T-helper 1 cell treated with Interleukin-12 subunit alpha and Interleukin-12 subunit beta and Interleukin-4 antibody, amounts not matched to agents 30 μg/mL and 1 μg/mL, for 36 hours (primary cell): ENCODE results near the gene TSC22D2.

ENCODE experiments used
- H3K27ac Mint-ChIP-seq: one replicate; pipeline ENCODE4 v1.8.0; 2021; ENCODE audit warnings: mild to moderate bottlenecking, mixed read lengths
- H3K27me3 Mint-ChIP-seq: one replicate; pipeline ENCODE4 v1.8.0; 2021; ENCODE audit warnings: low read depth, mixed read lengths
- H3K36me3 Mint-ChIP-seq: one replicate; pipeline ENCODE4 v1.8.0; 2021; ENCODE audit warnings: low read depth, mixed read lengths
- H3K4me1 Mint-ChIP-seq: one replicate; pipeline ENCODE4 v1.8.0; 2021; ENCODE audit warnings: low read depth, mixed read lengths
- H3K4me3 Mint-ChIP-seq: one replicate; pipeline ENCODE4 v1.8.0; 2021; ENCODE audit warnings: mild to moderate bottlenecking, moderate library complexity, mixed read lengths
- H3K9me3 Mint-ChIP-seq: one replicate; pipeline ENCODE4 v1.8.0; 2021; ENCODE audit warnings: mixed read lengths

Gene TSC22D2

GRCh38 chr3:150439657-150440056 lies 31.6 kb downstream of the TSC22D2 start:
- Mint-ChIP-seq H3K27me3 (no peaks in the 10 kb centered on the region), H3K36me3 (peaks cover 8% of the 10 kb centered on the region), H3K4me3 (no peak overlapping the region), H3K4me1 (no peaks in the 10 kb centered on the region), H3K27ac (no peak overlapping the region), H3K9me3 (no peaks in the 10 kb centered on the region)

DNA sequence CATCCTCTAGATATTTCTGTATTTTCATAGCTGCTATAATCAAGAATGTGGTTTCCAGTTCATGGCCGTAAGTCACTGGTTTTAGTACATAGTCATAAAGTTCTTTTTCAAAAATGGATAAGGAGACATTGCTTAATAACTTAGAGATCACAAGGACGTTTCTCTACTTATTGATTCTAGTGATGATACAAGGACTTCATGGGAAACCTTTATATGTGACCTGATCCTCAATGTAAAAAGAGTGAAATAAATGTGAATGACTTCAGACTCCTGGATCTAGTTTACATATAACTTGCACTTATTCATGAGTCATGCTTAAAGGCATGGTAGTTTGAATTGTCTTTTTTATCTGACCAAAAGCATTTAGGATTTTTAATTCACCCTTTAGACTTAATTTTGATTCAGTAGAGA lies 35.2 kb downstream of the TSC22D2 start:
- no peaks in the 10 kb centered on the region for H3K4me1 Mint-ChIP-seq
- no peaks in the 10 kb centered on the region for H3K27me3 Mint-ChIP-seq
- no peak overlapping the region for H3K4me3 Mint-ChIP-seq
- H3K36me3 Mint-ChIP-seq = peaks cover 8% of the 10 kb centered on the region
- no peak overlapping the region for H3K27ac Mint-ChIP-seq
- no peaks in the 10 kb centered on the region for H3K9me3 Mint-ChIP-seq

DNA sequence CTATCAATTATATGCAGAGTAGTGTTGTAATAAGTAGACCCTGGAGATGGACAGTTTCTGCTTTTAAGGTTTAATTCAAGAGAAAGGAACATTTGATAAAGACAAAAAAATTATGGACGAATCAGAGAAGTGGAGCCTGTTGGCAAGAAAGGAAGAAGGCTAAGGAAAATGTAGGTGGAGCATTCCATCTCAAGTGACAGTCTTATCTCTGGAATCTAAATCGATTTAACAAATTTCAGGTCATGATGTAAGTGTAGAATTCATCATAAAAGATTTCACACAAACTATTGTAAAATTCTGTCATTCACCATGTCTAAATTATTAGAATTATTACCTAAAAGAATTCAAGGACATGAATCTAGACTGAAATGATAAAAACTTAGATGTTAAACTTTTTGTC lies 36.3 kb downstream of the TSC22D2 start:
- H3K4me1 Mint-ChIP-seq = peaks cover 2% of the 10 kb centered on the region
- no peak overlapping the region for H3K4me3 Mint-ChIP-seq
- peaks cover 8% of the 10 kb centered on the region for H3K36me3 Mint-ChIP-seq
- no peak overlapping the region for H3K27ac Mint-ChIP-seq
- H3K9me3 Mint-ChIP-seq = no peaks in the 10 kb centered on the region
- H3K27me3 Mint-ChIP-seq = no peaks in the 10 kb centered on the region

- H3K36me3 Mint-ChIP-seq = peaks cover 8% of the 10 kb centered on the region
Observed at GRCh38 chr3:150446470-150446977, 38.4 kb downstream of the TSC22D2 start.

DNA sequence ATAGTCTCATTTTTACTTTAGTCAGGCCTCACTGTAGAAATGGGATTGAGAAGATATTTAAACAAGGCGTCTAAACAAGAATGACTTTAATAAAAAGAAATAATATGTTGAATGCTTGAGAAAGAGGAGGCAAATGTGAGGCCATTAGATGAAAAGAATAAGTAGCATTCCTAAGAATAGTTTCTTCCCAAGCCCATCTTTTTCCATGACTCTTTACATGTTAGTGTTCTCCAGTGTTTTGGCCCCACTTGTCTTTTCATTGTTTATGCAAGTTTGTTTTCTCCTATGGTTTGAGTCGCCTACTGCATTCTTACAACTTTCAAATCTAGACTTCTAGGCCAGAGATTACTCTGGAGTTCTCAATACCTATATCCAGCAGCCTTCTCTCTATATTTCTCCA lies 39.0 kb downstream of the TSC22D2 start:
- H3K4me1 Mint-ChIP-seq = peaks cover 6% of the 10 kb centered on the region
- H3K36me3 Mint-ChIP-seq = peaks cover 5% of the 10 kb centered on the region
- no peak overlapping the region for H3K4me3 Mint-ChIP-seq
- H3K27me3 Mint-ChIP-seq = no peaks in the 10 kb centered on the region
- no peak overlapping the region for H3K27ac Mint-ChIP-seq
- no peaks in the 10 kb centered on the region for H3K9me3 Mint-ChIP-seq

More at GRCh38 chr3:150446470-150446977, 38.4 kb downstream of the TSC22D2 start:
- H3K4me1 Mint-ChIP-seq = peaks cover 6% of the 10 kb centered on the region
- no peaks in the 10 kb centered on the region for H3K9me3 Mint-ChIP-seq
- H3K4me3 Mint-ChIP-seq = no peak overlapping the region
- no peak overlapping the region for H3K27ac Mint-ChIP-seq
- H3K27me3 Mint-ChIP-seq = no peaks in the 10 kb centered on the region

- H3K36me3 Mint-ChIP-seq = peaks cover 2% of the 10 kb centered on the region
- H3K27me3 Mint-ChIP-seq = no peaks in the 10 kb centered on the region
- no peak overlapping the region for H3K4me3 Mint-ChIP-seq
- no peaks in the 10 kb centered on the region for H3K9me3 Mint-ChIP-seq
- H3K4me1 Mint-ChIP-seq = peaks cover 6% of the 10 kb centered on the region
- no peak overlapping the region for H3K27ac Mint-ChIP-seq
Observed at GRCh38 chr3:150447631-150448465, 39.8 kb downstream of the TSC22D2 start.

GRCh38 chr3:150449169-150449721 lies 41.1 kb downstream of the TSC22D2 start:
- peaks cover 6% of the 10 kb centered on the region for H3K4me1 Mint-ChIP-seq
- no peak overlapping the region for H3K27ac Mint-ChIP-seq
- no peaks in the 10 kb centered on the region for H3K27me3 Mint-ChIP-seq
- H3K36me3 Mint-ChIP-seq = peaks cover under 1% of the 10 kb centered on the region
- no peak overlapping the region for H3K4me3 Mint-ChIP-seq
- no peaks in the 10 kb centered on the region for H3K9me3 Mint-ChIP-seq

DNA sequence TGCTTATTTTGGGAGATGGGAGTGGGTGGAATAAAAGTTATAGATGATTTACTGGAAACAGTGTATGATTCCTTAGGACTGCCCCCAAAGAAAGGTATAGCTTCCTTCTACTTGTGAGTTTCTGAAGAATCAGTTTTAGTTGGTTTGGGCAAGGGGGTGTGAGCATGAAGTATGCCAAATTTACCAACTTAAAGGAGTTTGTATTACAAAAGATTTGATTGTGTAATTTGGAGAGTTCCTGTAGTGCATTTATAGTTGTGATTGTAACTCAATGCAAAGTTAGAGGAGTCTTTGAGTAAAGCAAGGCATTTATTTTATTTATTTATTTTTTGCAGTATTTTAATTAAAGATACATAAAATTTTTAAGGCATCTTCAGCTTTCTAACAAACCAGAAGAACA lies 42.8 kb downstream of the TSC22D2 start:
- H3K4me1 Mint-ChIP-seq = peaks cover 6% of the 10 kb centered on the region
- no peak overlapping the region for H3K4me3 Mint-ChIP-seq
- H3K9me3 Mint-ChIP-seq = no peaks in the 10 kb centered on the region
- H3K36me3 Mint-ChIP-seq = no peaks in the 10 kb centered on the region
- H3K27me3 Mint-ChIP-seq = no peaks in the 10 kb centered on the region
- H3K27ac Mint-ChIP-seq = no peak overlapping the region

DNA sequence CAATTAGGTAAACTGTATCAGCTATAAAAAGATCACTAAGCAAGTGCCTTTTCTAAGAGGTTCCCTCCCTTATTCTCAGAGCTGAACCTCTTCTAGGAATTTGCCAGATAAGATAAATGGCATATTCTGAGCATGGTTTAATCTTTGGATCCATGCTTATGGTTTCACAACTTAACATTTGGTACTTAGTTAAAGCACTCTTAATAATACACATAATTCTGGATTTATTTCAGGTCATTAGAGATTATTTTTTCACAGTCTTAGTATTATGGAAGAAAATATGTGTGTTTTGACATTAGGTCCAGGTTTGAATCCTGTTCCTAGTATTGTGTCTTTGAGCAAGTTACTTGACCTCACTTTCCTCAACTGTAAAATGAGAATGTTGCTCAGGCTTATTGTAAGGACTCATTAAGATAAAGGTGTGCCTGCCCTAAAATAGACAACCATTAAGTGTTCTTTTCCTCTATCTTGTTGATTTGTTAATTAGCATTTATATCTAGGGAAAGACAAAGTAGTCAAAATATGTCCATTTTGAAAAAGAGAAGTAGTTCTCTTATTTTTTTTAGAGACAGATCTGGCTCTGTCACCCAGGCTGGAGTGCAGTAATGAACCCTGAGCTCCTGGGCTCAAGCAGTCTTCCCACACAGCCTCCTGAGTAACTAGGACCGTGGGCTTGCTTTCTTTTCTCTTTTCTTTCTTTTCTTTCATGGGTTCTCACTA lies 43.4 kb downstream of the TSC22D2 start:
- Mint-ChIP-seq H3K9me3 (no peaks in the 10 kb centered on the region), H3K27ac (no peak overlapping the region), H3K27me3 (no peaks in the 10 kb centered on the region), H3K36me3 (no peaks in the 10 kb centered on the region), H3K4me1 (peaks cover 6% of the 10 kb centered on the region), H3K4me3 (no peak overlapping the region)

DNA sequence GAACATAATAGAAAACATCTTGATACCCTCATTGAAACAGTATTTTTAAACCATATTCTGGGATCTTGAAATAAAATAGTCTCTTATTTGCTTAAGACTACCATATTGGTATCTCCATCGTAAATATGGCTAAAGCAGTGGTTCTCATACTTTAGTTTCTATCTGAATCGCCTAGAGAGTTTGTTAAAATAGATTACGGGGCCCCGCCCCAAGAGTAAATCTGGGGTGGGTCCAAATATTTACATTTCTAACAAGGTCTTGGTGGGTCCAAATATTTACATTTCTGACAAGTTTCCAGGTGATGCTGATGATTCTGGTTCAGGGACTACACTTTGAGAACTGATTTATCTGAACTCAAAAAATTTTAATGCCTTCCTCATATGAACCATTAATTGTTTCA lies 45.3 kb downstream of the TSC22D2 start:
- Mint-ChIP-seq H3K4me1 (peaks cover 8% of the 10 kb centered on the region), H3K27ac (no peak overlapping the region), H3K27me3 (no peaks in the 10 kb centered on the region)

GRCh38 chr3:150454085-150454484 lies 46.0 kb downstream of the TSC22D2 start:
- Mint-ChIP-seq H3K27me3 (no peaks in the 10 kb centered on the region), H3K9me3 (no peaks in the 10 kb centered on the region), H3K4me3 (no peak overlapping the region), H3K27ac (no peak overlapping the region), H3K4me1 (peaks cover 7% of the 10 kb centered on the region), H3K36me3 (peaks cover 7% of the 10 kb centered on the region)

More for the DNA sequence above, 45.3 kb downstream of the TSC22D2 start:
- no peak overlapping the region for H3K4me3 Mint-ChIP-seq
- H3K9me3 Mint-ChIP-seq = no peaks in the 10 kb centered on the region
- H3K36me3 Mint-ChIP-seq = peaks cover 3% of the 10 kb centered on the region

DNA sequence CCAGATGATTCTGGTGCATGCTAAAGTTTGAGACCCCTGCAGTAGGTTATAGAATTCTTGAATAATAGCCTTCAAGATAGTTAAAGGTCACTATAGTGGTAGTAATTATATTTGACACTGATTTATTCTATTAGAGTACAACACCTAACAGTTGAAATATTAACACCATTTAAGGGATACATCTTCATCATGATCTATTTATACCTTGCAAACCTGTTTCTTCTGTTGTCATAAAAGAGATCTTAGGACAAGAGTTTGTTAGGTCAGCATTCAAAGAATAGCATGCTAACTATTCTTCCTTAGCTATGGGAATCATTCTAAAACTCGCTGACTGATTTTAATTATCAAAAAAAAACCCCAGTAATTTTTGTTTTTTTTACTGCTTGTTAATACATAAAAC lies 46.5 kb downstream of the TSC22D2 start:
- peaks cover 9% of the 10 kb centered on the region for H3K36me3 Mint-ChIP-seq
- H3K4me1 Mint-ChIP-seq = peaks cover 6% of the 10 kb centered on the region
- H3K27ac Mint-ChIP-seq = no peak overlapping the region
- no peak overlapping the region for H3K4me3 Mint-ChIP-seq
- H3K27me3 Mint-ChIP-seq = no peaks in the 10 kb centered on the region
- no peaks in the 10 kb centered on the region for H3K9me3 Mint-ChIP-seq

DNA sequence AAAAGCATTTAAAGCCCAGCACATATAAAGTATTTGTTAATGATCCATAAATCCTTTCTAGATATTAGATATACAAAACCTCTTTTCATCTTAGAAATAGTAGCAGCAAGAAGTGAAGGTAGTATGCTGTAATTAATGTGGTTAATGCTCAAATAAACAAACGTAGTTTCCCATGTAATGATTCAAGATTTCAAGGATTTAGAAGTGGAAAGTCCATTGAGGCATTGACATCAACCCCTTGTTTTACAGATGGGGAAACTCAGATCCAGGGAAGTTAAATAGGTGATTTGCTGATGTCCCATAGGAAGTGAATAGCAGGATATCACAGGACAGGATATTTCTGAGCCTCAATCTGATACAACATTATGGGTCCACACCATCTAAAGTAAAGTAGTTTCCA lies 47.2 kb downstream of the TSC22D2 start:
- peaks cover 9% of the 10 kb centered on the region for H3K36me3 Mint-ChIP-seq
- no peaks in the 10 kb centered on the region for H3K27me3 Mint-ChIP-seq
- no peak overlapping the region for H3K4me3 Mint-ChIP-seq
- no peak overlapping the region for H3K27ac Mint-ChIP-seq
- H3K9me3 Mint-ChIP-seq = no peaks in the 10 kb centered on the region
- H3K4me1 Mint-ChIP-seq = peaks cover 6% of the 10 kb centered on the region

- Mint-ChIP-seq H3K9me3 (no peaks in the 10 kb centered on the region), H3K27me3 (no peaks in the 10 kb centered on the region), H3K4me1 (peaks cover 1% of the 10 kb centered on the region), H3K36me3 (peaks cover 9% of the 10 kb centered on the region), H3K4me3 (no peak overlapping the region), H3K27ac (no peak overlapping the region)
Observed at GRCh38 chr3:150458001-150458400, 49.9 kb downstream of the TSC22D2 start.

GRCh38 chr3:150460484-150460883 lies 52.4 kb downstream of the TSC22D2 start:
- peaks cover 9% of the 10 kb centered on the region for H3K36me3 Mint-ChIP-seq
- no peaks in the 10 kb centered on the region for H3K27me3 Mint-ChIP-seq
- no peak overlapping the region for H3K27ac Mint-ChIP-seq
- H3K4me1 Mint-ChIP-seq = peaks cover 1% of the 10 kb centered on the region
- H3K4me3 Mint-ChIP-seq = no peak overlapping the region
- H3K9me3 Mint-ChIP-seq = no peaks in the 10 kb centered on the region
